ENCODE measurements around the gene LMF1.

The LMF1 gene

DNA sequence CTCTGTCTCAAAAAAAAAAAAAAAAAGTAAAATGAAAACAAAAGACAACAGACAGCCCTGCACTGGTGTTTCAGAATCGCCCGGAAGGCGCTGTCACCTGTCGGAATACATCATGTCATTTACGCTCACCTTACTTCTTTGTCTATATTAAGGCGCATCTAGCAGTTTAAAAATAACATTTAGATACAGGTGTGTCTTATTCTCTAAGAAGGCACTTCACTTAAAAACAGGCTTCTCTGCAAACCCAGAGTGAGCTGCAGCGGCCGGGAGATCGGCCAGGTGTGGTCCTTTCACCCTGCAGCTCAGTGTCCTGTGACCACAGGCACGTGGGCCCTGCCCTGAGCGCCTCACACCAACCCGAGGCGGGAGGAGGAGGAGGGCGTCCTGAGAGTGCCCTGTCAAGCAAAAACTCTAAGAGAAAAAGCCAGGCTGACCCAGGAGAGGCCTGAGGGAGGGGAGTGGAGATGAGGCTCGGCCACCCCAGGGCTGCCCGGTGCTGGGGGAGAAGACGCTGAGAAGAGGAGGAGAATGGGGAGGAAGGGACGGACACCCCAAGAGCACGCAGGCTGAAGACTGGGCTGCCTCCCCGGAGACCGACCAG lies 3.3 kb upstream of the LMF1 start:
- no peak for DNase-seq (ENCODE audit: low spot score)
- no peaks in the 10 kb centered on the region for H3K4me1 ChIP-seq (ENCODE audit: insufficient read depth, poor library complexity, severe bottlenecking)
- H3K9me3 ChIP-seq (ENCODE audit: severe bottlenecking), result no peaks in the 10 kb centered on the region
- no peak overlapping the region for H3K27ac ChIP-seq (ENCODE audit: poor library complexity, severe bottlenecking)
- H3K4me3 ChIP-seq (ENCODE audit: severe bottlenecking), result no peak overlapping the region
- TF ChIP-seq, protein P1, sequence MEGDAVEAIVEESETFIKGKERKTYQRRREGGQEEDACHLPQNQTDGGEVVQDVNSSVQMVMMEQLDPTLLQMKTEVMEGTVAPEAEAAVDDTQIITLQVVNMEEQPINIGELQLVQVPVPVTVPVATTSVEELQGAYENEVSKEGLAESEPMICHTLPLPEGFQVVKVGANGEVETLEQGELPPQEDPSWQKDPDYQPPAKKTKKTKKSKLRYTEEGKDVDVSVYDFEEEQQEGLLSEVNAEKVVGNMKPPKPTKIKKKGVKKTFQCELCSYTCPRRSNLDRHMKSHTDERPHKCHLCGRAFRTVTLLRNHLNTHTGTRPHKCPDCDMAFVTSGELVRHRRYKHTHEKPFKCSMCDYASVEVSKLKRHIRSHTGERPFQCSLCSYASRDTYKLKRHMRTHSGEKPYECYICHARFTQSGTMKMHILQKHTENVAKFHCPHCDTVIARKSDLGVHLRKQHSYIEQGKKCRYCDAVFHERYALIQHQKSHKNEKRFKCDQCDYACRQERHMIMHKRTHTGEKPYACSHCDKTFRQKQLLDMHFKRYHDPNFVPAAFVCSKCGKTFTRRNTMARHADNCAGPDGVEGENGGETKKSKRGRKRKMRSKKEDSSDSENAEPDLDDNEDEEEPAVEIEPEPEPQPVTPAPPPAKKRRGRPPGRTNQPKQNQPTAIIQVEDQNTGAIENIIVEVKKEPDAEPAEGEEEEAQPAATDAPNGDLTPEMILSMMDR (IDR thresholded peaks at IDR 0.05; ENCODE audit: poor library complexity, severe bottlenecking), result no peak
- H3K27me3 ChIP-seq (ENCODE audit: insufficient read depth, poor library complexity, severe bottlenecking), result peaks cover 8% of the 10 kb centered on the region
- ATAC-seq (ENCODE audit: low read depth), result no peak
- H3K36me3 ChIP-seq (ENCODE audit: low read depth), result no peaks in the 10 kb centered on the region

DNA sequence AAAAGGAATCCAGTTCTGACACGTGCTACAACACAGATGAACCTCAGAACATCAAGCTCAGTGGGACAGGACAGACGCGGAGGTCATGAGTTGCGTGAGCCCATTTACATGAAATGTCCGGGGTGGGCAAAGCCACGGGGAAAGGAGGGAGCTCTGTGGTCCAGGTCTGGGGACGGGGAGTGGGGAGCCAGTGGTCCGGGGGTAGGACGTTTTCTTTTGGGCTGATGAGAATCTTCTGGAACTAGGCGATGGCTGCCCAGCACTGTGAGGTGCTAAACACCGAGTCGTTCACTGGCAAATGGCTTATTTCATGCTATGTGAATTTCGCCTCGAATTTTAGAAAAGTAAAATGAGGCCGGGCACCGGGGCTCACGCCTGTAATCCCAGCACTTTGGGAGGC lies 2.6 kb upstream of the LMF1 start:
- ATAC-seq (ENCODE audit: low read depth) (no peak), DNase-seq (ENCODE audit: low spot score) (no peak)
- Histone ChIP-seq H3K27me3 (ENCODE audit: insufficient read depth, poor library complexity, severe bottlenecking) (peaks cover 2% of the 10 kb centered on the region), H3K4me1 (ENCODE audit: insufficient read depth, poor library complexity, severe bottlenecking) (no peaks in the 10 kb centered on the region), H3K36me3 (ENCODE audit: low read depth) (no peaks in the 10 kb centered on the region), H3K4me3 (ENCODE audit: severe bottlenecking) (no peak overlapping the region), H3K27ac (ENCODE audit: poor library complexity, severe bottlenecking) (no peak overlapping the region), H3K9me3 (ENCODE audit: severe bottlenecking) (no peaks in the 10 kb centered on the region)
- TF ChIP-seq, protein P1 (IDR thresholded peaks at IDR 0.05; ENCODE audit: poor library complexity, severe bottlenecking), result no peak

DNA sequence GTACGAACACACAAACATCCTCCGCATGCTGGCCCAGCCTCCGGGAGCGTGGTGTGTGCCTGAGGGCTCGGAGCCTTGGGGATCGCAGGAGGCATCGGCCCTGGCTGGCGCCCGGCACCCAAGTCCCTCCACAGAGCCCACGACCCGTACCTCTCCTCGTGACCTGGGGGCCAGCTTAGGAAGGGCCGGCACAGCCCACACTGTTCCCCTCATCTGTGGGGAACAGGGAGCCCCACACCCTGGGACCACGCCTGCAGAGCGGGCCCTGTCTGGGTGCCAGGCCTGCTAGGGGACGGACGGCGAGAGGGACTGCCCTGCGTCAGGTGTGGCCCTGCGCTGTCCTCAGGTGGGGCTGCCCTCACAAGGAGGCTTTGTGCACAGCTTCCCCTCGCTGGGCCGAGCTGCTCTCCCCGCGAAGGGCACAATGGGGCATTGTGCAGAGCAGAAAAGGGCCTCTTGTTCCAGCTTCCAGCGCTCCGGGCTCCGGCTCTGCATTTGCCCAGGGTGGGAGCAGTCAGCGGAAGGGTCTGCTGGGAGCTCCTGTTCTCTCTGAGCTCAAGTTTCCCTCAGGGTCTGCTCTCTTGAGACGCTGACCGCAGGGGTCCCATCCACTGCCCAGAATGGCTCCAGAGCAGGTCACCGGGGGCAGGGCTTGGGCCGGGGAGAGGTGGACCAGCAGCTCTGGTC lies 1.7 kb upstream of the LMF1 start:
- Histone ChIP-seq H3K27me3 (ENCODE audit: insufficient read depth, poor library complexity, severe bottlenecking) (no peaks in the 10 kb centered on the region), H3K9me3 (ENCODE audit: severe bottlenecking) (no peaks in the 10 kb centered on the region), H3K4me3 (ENCODE audit: severe bottlenecking) (no peak overlapping the region), H3K36me3 (ENCODE audit: low read depth) (no peaks in the 10 kb centered on the region), H3K27ac (ENCODE audit: poor library complexity, severe bottlenecking) (no peak overlapping the region), H3K4me1 (ENCODE audit: insufficient read depth, poor library complexity, severe bottlenecking) (no peaks in the 10 kb centered on the region)
- peak; percentile 68 for DNase-seq (ENCODE audit: low spot score)
- no peak for ATAC-seq (ENCODE audit: low read depth)
- TF ChIP-seq, protein P1 (IDR thresholded peaks at IDR 0.05; ENCODE audit: poor library complexity, severe bottlenecking), result no peak

DNA sequence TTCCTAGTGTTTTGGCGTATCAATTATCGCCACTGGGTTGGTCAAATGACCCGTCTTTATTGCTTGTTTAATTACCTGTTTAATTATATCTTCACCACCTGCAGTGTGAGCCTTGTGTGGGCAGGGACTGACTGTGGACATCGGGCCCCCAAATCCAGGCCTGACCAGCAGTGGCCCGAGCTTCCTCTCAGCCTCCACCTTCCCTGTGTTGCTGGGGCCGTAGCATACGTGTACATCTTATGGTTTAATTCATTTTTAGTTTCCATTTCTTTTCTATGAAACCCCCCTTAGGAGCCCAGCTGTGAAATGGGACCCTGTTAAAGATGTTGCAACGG lies 1.2 kb upstream of the LMF1 start:
- TF ChIP-seq, protein P1 (IDR thresholded peaks at IDR 0.05; ENCODE audit: poor library complexity, severe bottlenecking), result no peak
- no peak overlapping the region for H3K4me3 ChIP-seq (ENCODE audit: severe bottlenecking)
- ATAC-seq (ENCODE audit: low read depth) (no peak), DNase-seq (ENCODE audit: low spot score) (no peak)
- no peaks in the 10 kb centered on the region for H3K4me1 ChIP-seq (ENCODE audit: insufficient read depth, poor library complexity, severe bottlenecking)
- H3K36me3 ChIP-seq (ENCODE audit: low read depth), result no peaks in the 10 kb centered on the region
- no peaks in the 10 kb centered on the region for H3K27me3 ChIP-seq (ENCODE audit: insufficient read depth, poor library complexity, severe bottlenecking)
- no peak overlapping the region for H3K27ac ChIP-seq (ENCODE audit: poor library complexity, severe bottlenecking)
- peaks cover under 1% of the 10 kb centered on the region for H3K9me3 ChIP-seq (ENCODE audit: severe bottlenecking)

DNA sequence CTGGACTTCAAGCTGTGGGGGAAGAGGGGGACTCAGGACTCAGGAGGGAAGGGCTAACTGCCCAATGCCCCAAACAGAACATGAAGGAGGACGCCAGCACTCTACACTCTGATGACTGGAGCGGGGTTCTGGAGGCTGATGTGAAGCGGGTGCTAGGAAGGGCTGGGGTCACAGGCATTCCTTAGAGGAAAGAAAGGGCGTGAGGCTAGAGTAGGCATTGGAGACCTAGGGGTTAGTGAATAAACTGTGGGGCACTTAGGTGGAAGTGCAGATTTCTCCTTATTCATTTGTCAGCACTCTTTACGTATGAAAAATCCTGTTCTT lies 760 bp upstream of the LMF1 start:
- H3K4me3 ChIP-seq (ENCODE audit: severe bottlenecking), result no peak overlapping the region

More for the DNA sequence above, 760 bp upstream of the LMF1 start:
- H3K36me3 ChIP-seq (ENCODE audit: low read depth), result no peaks in the 10 kb centered on the region
- no peak for DNase-seq (ENCODE audit: low spot score)
- H3K4me1 ChIP-seq (ENCODE audit: insufficient read depth, poor library complexity, severe bottlenecking), result no peaks in the 10 kb centered on the region
- TF ChIP-seq, protein P1 (IDR thresholded peaks at IDR 0.05; ENCODE audit: poor library complexity, severe bottlenecking), result no peak
- no peaks in the 10 kb centered on the region for H3K27me3 ChIP-seq (ENCODE audit: insufficient read depth, poor library complexity, severe bottlenecking)
- H3K27ac ChIP-seq (ENCODE audit: poor library complexity, severe bottlenecking), result no peak overlapping the region
- H3K9me3 ChIP-seq (ENCODE audit: severe bottlenecking), result peaks cover 4% of the 10 kb centered on the region
- ATAC-seq (ENCODE audit: low read depth), result no peak

Measured in RWPE2 (cell line).